CD14-positive monocyte (primary cell): ENCODE data around the gene TMCC1. TPM values are rescaled to one million over a fixed set of nuclear protein-coding genes. Genes with fewer than 3 reads are reported as not detected.
A peak's percentile ranks its signal among the peaks of the same experiment; 100 is the strongest.

Experiments
- DNase-seq, 3 donors: peaks; one replicate each; pipeline ENCODE4 v3.0.0-alpha.2; 2011 to 2022
- H2AFZ ChIP-seq: 2 replicates; pipeline ENCODE4 v1.6.0; 2012; ENCODE audit warnings: mild to moderate bottlenecking, low read depth, low read length, inconsistent platforms; ENCODE audit not compliant: insufficient read depth, poor library complexity, severe bottlenecking
- H3K27ac ChIP-seq, 2 donors: 1 replicate in 1 of 2; 2 replicates in 1 of 2; pipeline ENCODE4 v1.5.1; 2012 to 2013; ENCODE audit warnings: low read length in 2 of 2, control low read depth in 1 of 2, inconsistent platforms in 1 of 2, low read depth in 1 of 2, mild to moderate bottlenecking in 1 of 2
- H3K27me3 ChIP-seq, 2 donors: one replicate each; pipeline versions ENCODE4 v1.6.0 to v1.6.1; 2011 to 2013; ENCODE audit warnings: low read length in 2 of 2; ENCODE audit not compliant: control insufficient read depth in 2 of 2, insufficient read depth in 2 of 2
- H3K36me3 ChIP-seq, 2 donors: replicated peaks in 1 of 2; 1 replicate in 1 of 2; 2 replicates in 1 of 2; pipeline versions ENCODE4 v1.5.1 to v1.6.1; 2012 to 2013; ENCODE audit warnings: low read length in 2 of 2, control low read depth in 1 of 2, inconsistent platforms in 1 of 2, mild to moderate bottlenecking in 1 of 2; ENCODE audit not compliant: insufficient read depth in 2 of 2, control insufficient read depth in 1 of 2
- H3K4me1 ChIP-seq, 2 donors: 1 replicate in 1 of 2; 2 replicates in 1 of 2; pipeline versions ENCODE4 v1.5.1 to v1.6.1; 2012 to 2013; ENCODE audit warnings: low read length in 2 of 2, control low read depth in 1 of 2, inconsistent platforms in 1 of 2, mild to moderate bottlenecking in 1 of 2, moderate library complexity in 1 of 2; ENCODE audit not compliant: insufficient read depth in 2 of 2, control insufficient read depth in 1 of 2
- H3K4me2 ChIP-seq: replicated peaks from 2 replicates; pipeline ENCODE3; 2012; ENCODE audit warnings: low read length, moderate library complexity, mild to moderate bottlenecking; ENCODE audit not compliant: poor library complexity, severe bottlenecking; ENCODE audit errors: extremely low read depth
- H3K4me3 ChIP-seq, 3 experiments: fragments of 200-600 bp in 1 of 3; sonication (generic) in 1 of 3; replicated peaks in 1 of 3; 1 replicate in 2 of 3; 2 replicates in 1 of 3; pipeline ENCODE4 v1.5.1; 2011 to 2013; ENCODE audit warnings: low read length in 3 of 3, mild to moderate bottlenecking in 3 of 3, control low read depth in 2 of 3, low read depth in 2 of 3, inconsistent platforms in 1 of 3, moderate library complexity in 1 of 3
- H3K79me2 ChIP-seq: 2 replicates; pipeline ENCODE4 v1.6.0; 2012; ENCODE audit warnings: mild to moderate bottlenecking, control low read depth, inconsistent platforms, low read length, moderate library complexity; ENCODE audit not compliant: insufficient read depth
- H3K9ac ChIP-seq: 2 replicates; pipeline ENCODE4 v1.6.0; 2017; ENCODE audit warnings: low read length, mild to moderate bottlenecking; ENCODE audit not compliant: insufficient read depth, poor library complexity, severe bottlenecking
- H3K9me3 ChIP-seq, 2 donors: replicated peaks in 1 of 2; 1 replicate in 1 of 2; 2 replicates in 1 of 2; pipeline versions ENCODE4 v1.5.1 to v1.6.1; 2012 to 2013; ENCODE audit warnings: low read length in 2 of 2, control low read depth in 1 of 2; ENCODE audit not compliant: control insufficient read depth in 1 of 2, insufficient read depth in 1 of 2
- H4K20me1 ChIP-seq: 2 replicates; pipeline ENCODE4 v1.6.0; 2012; ENCODE audit warnings: mild to moderate bottlenecking, low read length, control low read depth, moderate library complexity; ENCODE audit not compliant: insufficient read depth
- H3K27ac Mint-ChIP-seq, 7 donors: one replicate each; pipeline ENCODE4 v1.8.0; 2020; ENCODE audit warnings: mild to moderate bottlenecking in 7 of 7, mixed read lengths in 7 of 7, moderate library complexity in 6 of 7, inconsistent platforms in 2 of 7
- H3K27me3 Mint-ChIP-seq, 3 donors: one replicate each; pipeline ENCODE4 v1.8.0; 2021 to 2022; ENCODE audit warnings: low read depth in 3 of 3, mild to moderate bottlenecking in 3 of 3, mixed read lengths in 3 of 3, moderate library complexity in 3 of 3, inconsistent platforms in 1 of 3
- H3K36me3 Mint-ChIP-seq, 2 donors: one replicate each; pipeline ENCODE4 v1.8.0; 2020; ENCODE audit warnings: mixed read lengths in 2 of 2, inconsistent platforms in 1 of 2, mild to moderate bottlenecking in 1 of 2
- H3K4me1 Mint-ChIP-seq: one replicate; pipeline ENCODE4 v1.8.0; 2020; ENCODE audit warnings: mild to moderate bottlenecking, mixed read lengths
- H3K4me3 Mint-ChIP-seq, 2 donors: one replicate each; pipeline ENCODE4 v1.8.0; 2020; ENCODE audit warnings: mild to moderate bottlenecking in 2 of 2, mixed read lengths in 2 of 2, moderate library complexity in 1 of 2
- H3K9me3 Mint-ChIP-seq, 7 donors: one replicate each; pipeline ENCODE4 v1.8.0; 2020 to 2022; ENCODE audit warnings: mixed read lengths in 7 of 7, mild to moderate bottlenecking in 6 of 7, moderate library complexity in 6 of 7, inconsistent platforms in 2 of 7
- WGBS: methylation state at CpG from one replicate; pipeline ENCODE4 v1.1.5; 2013; ENCODE audit warnings: missing lambda C conversion rate; ENCODE audit not compliant: insufficient coverage; 5-methylcytosine and 5-hydroxymethylcytosine counted together
- intact Hi-C, 2 donors: fragments of 100-400 bp; cut with micrococcal nuclease; formaldehyde crosslinking; loops; one replicate each; pipeline versions ENCODE4 v1.15.0 to v1.15.1; 2023
- polyA plus RNA-seq, 3 donors: library from polyadenylated mRNA; depleted of rRNA in 1 of 3; unstranded in 2 of 3; stranded (reverse) in 1 of 3; fragments of 300-500 nt in 2 of 3; fragments of >200 nt in 1 of 3; fragmentation: Illumina TruSeq in 2 of 3; gene quantifications; 1 replicate in 2 of 3; 2 replicates in 1 of 3; pipeline ENCODE4 v1.2.3, GENCODE V29; 2012 to 2021
- TF ChIP-seq, protein P1 (sequence below): fragments of 200-600 bp; IDR thresholded peaks from one replicate; pipeline ENCODE4 v1.8.0; 2022; ENCODE audit warnings: antibody characterized with exemption, mild to moderate bottlenecking

TMCC1 gene
- polyA plus RNA-seq, 3 donors: 5.0 to 10.2 (median 5.0) TPM

- peaks cover 64 to 74% of the 10 kb centered on the region in 2 donors for H3K4me1 ChIP-seq
- peaks cover 0 to 7% of the 10 kb centered on the region in 2 donors for H3K27me3 ChIP-seq
- H3K36me3 ChIP-seq: no peaks in the 10 kb centered on the region
- no peaks in the 10 kb centered on the region for H3K79me2 ChIP-seq
- H3K4me3 ChIP-seq: no peak overlapping the region
- Mint-ChIP-seq H3K27me3 (peaks cover 5 to 14% (median 7%) of the 10 kb centered on the region in 3 donors), H3K36me3 (peaks cover 0 to 3% of the 10 kb centered on the region in 2 donors), H3K27ac (peak overlapping the region in 2 of 7 donors; percentile 74 to 75), H3K9me3 (no peaks in the 10 kb centered on the region), H3K4me3 (peak overlapping the region in 1 of 2 donors; percentile 46), H3K4me1 (peaks cover 60% of the 10 kb centered on the region)
- no peak for DNase-seq
- intact Hi-C loops: no loop called here
- no peak overlapping the region for H3K27ac ChIP-seq
- H3K4me2 ChIP-seq: no peak overlapping the region
- no peak overlapping the region for H2AFZ ChIP-seq
- H3K9ac ChIP-seq: no peak overlapping the region
- TF ChIP-seq, protein P1, sequence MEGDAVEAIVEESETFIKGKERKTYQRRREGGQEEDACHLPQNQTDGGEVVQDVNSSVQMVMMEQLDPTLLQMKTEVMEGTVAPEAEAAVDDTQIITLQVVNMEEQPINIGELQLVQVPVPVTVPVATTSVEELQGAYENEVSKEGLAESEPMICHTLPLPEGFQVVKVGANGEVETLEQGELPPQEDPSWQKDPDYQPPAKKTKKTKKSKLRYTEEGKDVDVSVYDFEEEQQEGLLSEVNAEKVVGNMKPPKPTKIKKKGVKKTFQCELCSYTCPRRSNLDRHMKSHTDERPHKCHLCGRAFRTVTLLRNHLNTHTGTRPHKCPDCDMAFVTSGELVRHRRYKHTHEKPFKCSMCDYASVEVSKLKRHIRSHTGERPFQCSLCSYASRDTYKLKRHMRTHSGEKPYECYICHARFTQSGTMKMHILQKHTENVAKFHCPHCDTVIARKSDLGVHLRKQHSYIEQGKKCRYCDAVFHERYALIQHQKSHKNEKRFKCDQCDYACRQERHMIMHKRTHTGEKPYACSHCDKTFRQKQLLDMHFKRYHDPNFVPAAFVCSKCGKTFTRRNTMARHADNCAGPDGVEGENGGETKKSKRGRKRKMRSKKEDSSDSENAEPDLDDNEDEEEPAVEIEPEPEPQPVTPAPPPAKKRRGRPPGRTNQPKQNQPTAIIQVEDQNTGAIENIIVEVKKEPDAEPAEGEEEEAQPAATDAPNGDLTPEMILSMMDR: no peak
- no peaks in the 10 kb centered on the region for H3K9me3 ChIP-seq
- 47% methylated on average over 13 of the region's 16 CpGs for WGBS
- no peaks in the 10 kb centered on the region for H4K20me1 ChIP-seq
Measured at GRCh38 chr3:129612534-129613366, 280.8 kb downstream of the TMCC1 start.

DNA sequence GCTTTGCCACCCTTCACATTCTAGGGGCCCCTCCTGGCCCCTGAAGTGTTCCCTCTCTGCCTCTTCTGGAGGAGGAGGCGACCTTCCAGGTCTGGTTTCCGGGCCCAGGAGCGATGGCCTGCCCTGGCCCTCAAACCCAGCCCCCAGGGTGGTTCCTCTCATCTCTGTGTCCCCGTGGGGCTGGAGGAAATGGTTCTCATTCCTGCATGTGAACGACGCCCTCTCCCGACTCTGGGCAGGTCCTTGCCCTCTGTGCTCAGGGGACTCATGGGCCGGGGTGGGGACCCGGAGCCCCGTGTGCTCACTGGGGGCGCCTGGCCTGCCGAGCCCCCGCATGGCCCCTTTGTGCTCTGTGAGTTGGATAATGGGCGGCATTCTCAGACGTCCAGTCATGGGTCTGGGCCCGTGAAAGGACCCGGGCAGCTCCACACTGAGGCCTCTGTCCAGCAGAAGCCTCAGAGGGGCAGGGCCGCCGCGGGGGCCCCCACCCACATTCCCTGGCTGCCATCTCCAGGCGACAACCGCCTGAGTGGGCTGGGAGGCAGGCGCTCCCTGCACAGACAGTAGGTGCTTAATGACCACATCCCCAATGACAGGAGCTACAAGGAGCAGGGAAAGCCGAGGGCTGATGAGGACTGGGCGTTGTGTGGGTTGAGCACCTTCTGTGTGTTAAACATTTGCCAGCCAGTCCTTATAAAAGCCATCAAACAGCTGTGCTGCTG, 281.5 kb downstream of the TMCC1 start:
- Histone ChIP-seq H3K27me3 (peaks cover 0 to 9% of the 10 kb centered on the region in 2 donors), H3K27ac (no peak overlapping the region), H3K4me2 (no peak overlapping the region), H3K9me3 (no peaks in the 10 kb centered on the region), H3K36me3 (no peaks in the 10 kb centered on the region), H3K4me3 (no peak overlapping the region), H3K79me2 (no peaks in the 10 kb centered on the region), H3K4me1 (peaks cover 64 to 74% of the 10 kb centered on the region in 2 donors), H2AFZ (peak overlapping the region; percentile 47), H3K9ac (no peak overlapping the region), H4K20me1 (no peaks in the 10 kb centered on the region)
- H3K4me1 Mint-ChIP-seq: peaks cover 60% of the 10 kb centered on the region
- H3K27ac Mint-ChIP-seq: no peak overlapping the region
- DNase-seq: no peak
- no peak overlapping the region for H3K4me3 Mint-ChIP-seq
- no peaks in the 10 kb centered on the region for H3K9me3 Mint-ChIP-seq
- peaks cover 7 to 20% (median 9%) of the 10 kb centered on the region in 3 donors for H3K27me3 Mint-ChIP-seq
- WGBS: 63% methylated on average over 16 of the region's 25 CpGs
- peaks cover 0 to under 1% of the 10 kb centered on the region in 2 donors for H3K36me3 Mint-ChIP-seq
- intact Hi-C loops: no loop called here
- TF ChIP-seq, protein P1: no peak
